Measurements from ENCODE around the gene FBXO45.
A peak's percentile ranks its signal among the peaks of the same experiment; 100 is the strongest.
"Not testable (repeated sequence)": the region's sequence is repeated elsewhere in the genome, so short reads cannot be mapped to it uniquely, and the experiment has no call there.

Gene FBXO45

GRCh38 chr3:196568246-196569002 lies at the start of gene FBXO45, which contains the start of gene WDR53:
TSS of gene FBXO45 (plus strand) at chr3:196568660. CDS start at chr3:196568985, 325 bp downstream.
TSS of gene WDR53 (minus strand) at chr3:196568554. CDS start at chr3:196561475, 7,079 bp downstream.
- FAIRE-seq: no peak

GRCh38 chr3:196518966-196519717 lies 49.3 kb upstream of the FBXO45 start:
- no peak for FAIRE-seq

GRCh38 chr3:196519718-196520082 lies 48.8 kb upstream of the FBXO45 start:
- no peak for FAIRE-seq

GRCh38 chr3:196521291-196521690 lies 47.2 kb upstream of the FBXO45 start:
- FAIRE-seq: not testable (repeated sequence)

GRCh38 chr3:196523841-196524240 lies 44.6 kb upstream of the FBXO45 start:
- no peak for FAIRE-seq

GRCh38 chr3:196524527-196524926 lies 43.9 kb upstream of the FBXO45 start:
- FAIRE-seq: no peak

GRCh38 chr3:196525141-196525540 lies 43.3 kb upstream of the FBXO45 start:
- no peak for FAIRE-seq

GRCh38 chr3:196528639-196529233 lies 39.7 kb upstream of the FBXO45 start:
- FAIRE-seq: no peak

- FAIRE-seq: no peak
These were observed 37.0 kb upstream of the FBXO45 start for GRCh38 chr3:196531418-196531817.

GRCh38 chr3:196533260-196533681 lies 35.2 kb upstream of the FBXO45 start:
- FAIRE-seq: no peak

- no peak for FAIRE-seq
These were observed 31.0 kb upstream of the FBXO45 start for GRCh38 chr3:196537319-196537984.

GRCh38 chr3:196541684-196542445 lies 26.6 kb upstream of the FBXO45 start:
- FAIRE-seq: no peak

GRCh38 chr3:196544491-196544992 lies 23.9 kb upstream of the FBXO45 start:
- FAIRE-seq: no peak

- FAIRE-seq: no peak
These were observed 21.9 kb upstream of the FBXO45 start for GRCh38 chr3:196546537-196546936.

- no peak for FAIRE-seq
These were observed 21.4 kb upstream of the FBXO45 start for GRCh38 chr3:196547067-196547466.

GRCh38 chr3:196549312-196549711 lies 19.1 kb upstream of the FBXO45 start:
- FAIRE-seq: not testable (repeated sequence)

GRCh38 chr3:196550172-196550571 lies 18.3 kb upstream of the FBXO45 start:
- not testable (repeated sequence) for FAIRE-seq

GRCh38 chr3:196552253-196552652 lies 16.2 kb upstream of the FBXO45 start:
- peak; percentile 60 for FAIRE-seq

- FAIRE-seq: no peak
These were observed 14.9 kb upstream of the FBXO45 start for GRCh38 chr3:196553551-196553950.

GRCh38 chr3:196554205-196554604 lies 14.3 kb upstream of the FBXO45 start:
- no peak for FAIRE-seq

GRCh38 chr3:196555295-196555694 lies 13.2 kb upstream of the FBXO45 start:
- no peak for FAIRE-seq

GRCh38 chr3:196557236-196557635 lies 11.2 kb upstream of the FBXO45 start:
- FAIRE-seq: no peak
